K562 (cell line): ENCODE results near the gene SYT15. TPM values are rescaled to one million over a fixed set of nuclear protein-coding genes. Genes with fewer than 3 reads are reported as not detected.

Experiments
- CREM ChIP-seq: IDR thresholded peaks from 2 replicates; pipeline ENCODE4 v1.6.1; 2014; ENCODE audit warnings: antibody characterized with exemption, low read depth
- CTBP1 ChIP-seq: fragments of 450-650 bp; IDR thresholded peaks from 2 replicates; pipeline ENCODE4 v1.6.1; 2016; ENCODE audit warnings: borderline replicate concordance
- FOXM1 ChIP-seq, 2 experiments: fragments of 450-650 bp in 1 of 2; sonication (generic) in 1 of 2; formaldehyde crosslinking in 1 of 2; IDR thresholded peaks; 2 replicates each; pipeline versions ENCODE4 v1.6.1 to v1.9.0; 2017 to 2022; ENCODE audit warnings: low read depth in 2 of 2, mild to moderate bottlenecking in 2 of 2, missing genetic modification reagents in 1 of 2, moderate library complexity in 1 of 2
- JUND ChIP-seq, 2 experiments: IDR thresholded peaks; 2 replicates in 1 of 2; 3 replicates in 1 of 2; pipeline ENCODE4 v1.6.1; 2011; ENCODE audit warnings: borderline replicate concordance in 2 of 2, low read depth in 2 of 2, low read length in 2 of 2, improper control_type of control experiment in 1 of 2, missing biosample characterization in 1 of 2, missing genetic modification characterization in 1 of 2, missing genetic modification reagents in 1 of 2
- MAFF ChIP-seq: IDR thresholded peaks from 2 replicates; pipeline ENCODE4 v1.6.1; 2012; ENCODE audit warnings: low read length, improper control_type of control experiment
- MAZ ChIP-seq, 2 experiments: fragments of 450-650 bp in 1 of 2; sonication (generic) in 1 of 2; formaldehyde crosslinking; IDR thresholded peaks in 1 of 2; conservative IDR thresholded peaks in 1 of 2; 2 replicates each; pipeline versions ENCODE4 v1.4.0 to v1.5.0; 2020; ENCODE audit warnings: mild to moderate bottlenecking in 1 of 2, missing genetic modification reagents in 1 of 2
- OTX1 ChIP-seq: fragments of 450-650 bp; formaldehyde crosslinking; IDR thresholded peaks from 2 replicates; pipeline ENCODE4 v1.4.0; 2022; ENCODE audit warnings: mild to moderate bottlenecking
- PKNOX1 ChIP-seq: fragments of 450-650 bp; IDR thresholded peaks from 2 replicates; pipeline ENCODE4 v1.6.1; 2016
- POU5F1 ChIP-seq: fragments of 150-350 bp; IDR thresholded peaks from 2 replicates; pipeline ENCODE4 v1.6.1; 2014; ENCODE audit warnings: borderline replicate concordance, low read length, low read depth, mild to moderate bottlenecking; ENCODE audit not compliant: partially characterized antibody
- PREB ChIP-seq: sonication (generic); formaldehyde crosslinking; IDR thresholded peaks from 2 replicates; pipeline ENCODE4 v1.8.1; 2023; ENCODE audit warnings: mild to moderate bottlenecking, missing genetic modification reagents
- RBFOX2 ChIP-seq: fragments of 200-400 bp; formaldehyde crosslinking; IDR thresholded peaks from 2 replicates; pipeline ENCODE4 v1.6.1; 2017; ENCODE audit warnings: low read depth, mild to moderate bottlenecking, low read length, moderate library complexity
- RHOXF2B ChIP-seq: fragments of 250-450 bp; sonication (Bioruptor Pico); conservative IDR thresholded peaks from 2 replicates; pipeline ENCODE4 v1.5.1; 2021
- SOX6 ChIP-seq: fragments of 450-650 bp; IDR thresholded peaks from 2 replicates; pipeline ENCODE4 v1.6.1; 2014; ENCODE audit warnings: mild to moderate bottlenecking
- SRSF1 ChIP-seq: fragments of 200-400 bp; formaldehyde crosslinking; IDR thresholded peaks from 2 replicates; pipeline ENCODE4 v1.6.1; 2017; ENCODE audit warnings: mild to moderate bottlenecking, low read depth, low read length, moderate library complexity
- TAL1 ChIP-seq: fragments of 450-650 bp; IDR thresholded peaks from 2 replicates; pipeline ENCODE4 v1.6.1; 2016; ENCODE audit warnings: mild to moderate bottlenecking
- ZBTB7A ChIP-seq: IDR thresholded peaks from 2 replicates; pipeline ENCODE4 v1.6.1; 2011; ENCODE audit warnings: low read depth, mild to moderate bottlenecking, low read length, moderate library complexity, borderline replicate concordance; ENCODE audit not compliant: control insufficient read depth
- ZC3H8 ChIP-seq: fragments of 450-650 bp; IDR thresholded peaks from 2 replicates; pipeline ENCODE4 v1.6.1; 2017
- ZNF277 ChIP-seq: fragments of 250-450 bp; sonication (Bioruptor Pico); IDR thresholded peaks from 2 replicates; pipeline ENCODE4 v1.8.0; 2022; ENCODE audit warnings: inconsistent platforms, mild to moderate bottlenecking, moderate library complexity, borderline replicate concordance
- ZNF561 ChIP-seq: fragments of 450-650 bp; formaldehyde crosslinking; conservative IDR thresholded peaks from 2 replicates; pipeline ENCODE4 v1.4.0; 2020; ENCODE audit warnings: mild to moderate bottlenecking, moderate library complexity
- ZNF639 ChIP-seq, 2 experiments: fragments of 200-800 bp in 1 of 2; sonication (Bioruptor generic) in 1 of 2; sonication (generic) in 1 of 2; formaldehyde crosslinking in 1 of 2; IDR thresholded peaks in 1 of 2; conservative IDR thresholded peaks in 1 of 2; 2 replicates each; pipeline versions ENCODE4 v1.5.0 to v1.6.1; 2016 to 2020; ENCODE audit warnings: missing compliant biosample characterization in 1 of 2, missing genetic modification characterization in 1 of 2, missing genetic modification reagents in 1 of 2
- ZNF699 ChIP-seq: fragments of 250-450 bp; sonication (Bioruptor Pico); IDR thresholded peaks from 2 replicates; pipeline ENCODE4 v1.8.0; 2021; ENCODE audit warnings: mild to moderate bottlenecking, moderate library complexity; ENCODE audit not compliant: insufficient replicate concordance
- polyA plus RNA-seq, 8 experiments: library from polyadenylated mRNA; depleted of rRNA in 4 of 8; stranded (reverse) in 5 of 8; unstranded in 3 of 8; fragments of >200 nt; fragmentation: Nextera tagmentation in 2 of 8; fragmentation: Illumina TruSeq in 1 of 8; extraction: Ambion mirVana in 2 of 8; extraction: Trizol in 1 of 8; gene quantifications; 2 replicates each; pipeline versions ENCODE4 v1.2.1 to v1.2.3, GENCODE V29; 2011 to 2014; ENCODE audit warnings: inconsistent platforms in 1 of 8, missing spikeins in 1 of 8
- total RNA-seq, 7 experiments: library from RNA; depleted of rRNA in 6 of 7; stranded (reverse); fragments of >200 nt in 6 of 7; fragmentation: Illumina TruSeq in 2 of 7; extraction: Trizol in 2 of 7; gene quantifications; 2 replicates each; pipeline versions ENCODE4 v1.2.1 to v1.2.3, GENCODE V29; 2011 to 2021; ENCODE audit warnings: low replicate concordance in 1 of 7

Gene SYT15
- total and polyA plus RNA-seq, 9 of the 15 experiments (the other 6 are each of a cell fraction or from before 2014, with no cell fraction given): 0.05 to 0.82 (median 0.21) TPM; not detected in 1

GRCh38 chr10:46550795-46551700, 27.9 kb upstream of the SYT15 start (continued):
- no peak for TF ChIP-seq RBFOX2
- TF ChIP-seq POU5F1: no peak
- 0 out of 2 replicates have a peak, but pooled peaks have one; percentile 32 for TF ChIP-seq SOX6
- no peak for TF ChIP-seq ZC3H8
- no peak for TF ChIP-seq ZNF699 (CRISPR knock-in tag)
- TF ChIP-seq FOXM1 (IDR thresholded peaks at IDR 0.05; ENCODE audit: low read depth): no peak
- TF ChIP-seq FOXM1 (CRISPR knock-in tag; IDR thresholded peaks at IDR 0.05; ENCODE audit: low read depth): no peak
- peak; percentile 31; the same call in 1 of the 2 replicates for TF ChIP-seq CREM
- peak; percentile 33; the same call in 1 of the 2 replicates for TF ChIP-seq JUND (IDR thresholded peaks at IDR 0.05; ENCODE audit: borderline replicate concordance, low read depth, low read length)
- TF ChIP-seq JUND (tag; IDR thresholded peaks at IDR 0.05; ENCODE audit: borderline replicate concordance, low read depth, low read length): 0 out of 3 replicates have a peak, but pooled peaks have one; percentile 26
- peak; percentile 45; the same call in 1 of the 2 replicates for TF ChIP-seq TAL1
- TF ChIP-seq OTX1 (CRISPR knock-in tag): peak; percentile 62; the same call in 1 of the 2 replicates
- no peak for TF ChIP-seq PREB (CRISPR knock-in tag)
- peak; percentile 96 for TF ChIP-seq CTBP1
- TF ChIP-seq SRSF1: no peak
- TF ChIP-seq ZNF277: 0 out of 2 replicates have a peak, but pooled peaks have one; percentile 23
- 0 out of 4 replicates have a peak, but pooled peaks of 1 of the 2 experiments have one; percentile 43 for TF ChIP-seq ZNF639 (CRISPR knock-in tag; conservative IDR thresholded peaks at IDR 0.05 in 1 of 2, IDR thresholded peaks at IDR 0.05 in 1 of 2)
- TF ChIP-seq ZBTB7A: no peak
- TF ChIP-seq MAZ (CRISPR knock-in tag; conservative IDR thresholded peaks at IDR 0.05 in 1 of 2, IDR thresholded peaks at IDR 0.05 in 1 of 2): 0 out of 4 replicates have a peak, but pooled peaks of 1 of the 2 experiments have one; percentile 30
- no peak for TF ChIP-seq ZNF561 (CRISPR knock-in tag)
- peak; percentile 88 for TF ChIP-seq PKNOX1
- TF ChIP-seq RHOXF2B (CRISPR knock-in tag): no peak
- peak; percentile 86 for TF ChIP-seq MAFF
